NCI-H187 (cell line): Measurements from ENCODE around the gene C19orf81.

Source experiments
- DNase-seq, 2 experiments: peaks; one replicate each; lab custom pipeline; 2025; lab: John Stamatoyannopoulos, UW

Gene C19orf81

DNA sequence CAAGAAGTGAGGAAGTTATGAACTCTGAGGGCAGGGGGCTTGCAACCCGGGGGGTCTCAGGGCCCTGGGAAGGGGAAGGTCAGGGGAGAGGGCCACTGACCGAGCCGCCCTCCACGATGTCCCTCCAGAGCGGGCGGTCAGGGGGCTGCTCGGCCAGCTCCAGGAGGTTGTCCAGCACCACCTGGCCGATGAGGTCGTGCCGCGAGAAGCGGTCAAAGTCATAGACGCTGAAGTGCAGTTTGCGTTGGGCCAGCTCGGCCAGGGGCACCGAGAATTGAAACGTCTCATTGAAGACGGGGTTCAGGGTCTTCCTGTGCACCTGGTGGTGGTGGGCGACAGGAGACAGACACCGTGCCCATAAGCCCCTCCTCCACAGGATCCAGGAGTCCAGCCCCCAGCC is 20.1 kb upstream of the C19orf81 start:
- no peak for DNase-seq

GRCh38 chr19:50629801-50630200 is 19.4 kb upstream of the C19orf81 start:
- DNase-seq, result no peak

GRCh38 chr19:50632151-50632835 is 17.0 kb upstream of the C19orf81 start:
- DNase-seq, result no peak

DNA sequence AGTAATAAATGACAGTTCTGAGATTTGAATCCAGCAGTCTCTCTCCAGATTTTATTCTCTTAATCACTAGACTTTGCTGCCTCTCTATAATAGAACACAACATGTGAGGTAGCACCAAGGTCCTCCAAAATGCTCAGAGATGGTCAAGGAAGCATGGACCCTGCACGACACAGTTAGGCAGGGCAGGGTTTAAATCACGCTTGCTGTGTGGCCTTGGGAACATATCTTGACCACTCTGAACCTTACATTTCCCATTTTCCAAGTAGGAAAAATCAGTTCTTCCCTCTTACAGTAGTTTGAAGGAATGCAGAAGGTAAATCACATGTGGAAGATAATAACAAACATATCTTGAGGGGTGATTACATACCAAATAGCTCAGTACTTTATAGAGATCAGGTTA is 15.9 kb upstream of the C19orf81 start:
- DNase-seq, result no peak

DNA sequence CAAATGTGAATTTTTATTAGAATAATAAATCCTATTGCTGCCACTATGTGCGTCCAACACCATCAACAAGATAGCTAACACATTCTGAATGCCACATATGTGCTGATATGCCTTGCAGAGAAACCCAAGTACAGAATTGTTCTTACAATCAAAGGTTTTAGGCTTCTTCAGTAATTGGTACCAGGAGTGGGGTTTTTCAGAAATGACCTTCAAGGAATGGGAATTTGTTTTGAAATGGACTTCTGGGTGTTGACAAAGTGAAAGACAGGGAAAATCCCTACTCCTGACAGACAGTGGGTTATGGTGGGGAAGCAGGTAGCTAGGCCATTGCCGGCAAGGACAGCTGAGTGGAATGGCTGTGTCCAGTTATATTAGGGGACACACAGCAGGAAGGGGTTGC is 15.3 kb upstream of the C19orf81 start:
- DNase-seq, result no peak

GRCh38 chr19:50636317-50637085 is 12.7 kb upstream of the C19orf81 start:
- no peak for DNase-seq

DNA sequence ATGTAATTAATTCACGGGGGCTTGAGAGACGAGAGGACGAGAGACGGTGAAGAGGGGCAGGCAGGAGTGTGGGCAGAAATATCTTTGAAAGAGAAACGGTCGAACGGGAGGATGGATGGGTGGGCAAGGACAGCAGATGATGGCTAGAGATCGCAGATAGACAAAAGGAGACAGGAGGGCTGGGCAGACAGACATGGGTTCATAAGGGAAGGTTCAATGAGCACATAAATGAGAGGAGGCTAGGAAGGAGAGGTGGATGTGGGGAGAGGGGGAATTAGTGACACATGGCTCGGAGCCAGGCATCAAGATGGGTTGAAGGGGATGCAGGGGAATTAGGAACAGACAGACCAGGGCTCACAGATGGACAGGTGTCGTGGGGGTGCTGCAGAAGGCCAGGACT is 10.6 kb upstream of the C19orf81 start:
- no peak for DNase-seq

GRCh38 chr19:50639121-50640112 is 9.8 kb upstream of the C19orf81 start, which contains the start of gene SYT3:
TSS of gene SYT3 (minus strand) at chr19:50639881. CDS start at chr19:50637411, 2,470 bp downstream.
- DNase-seq, result no peak

GRCh38 chr19:50640368-50640767 is 8.9 kb upstream of the C19orf81 start:
- DNase-seq, result no peak

DNA sequence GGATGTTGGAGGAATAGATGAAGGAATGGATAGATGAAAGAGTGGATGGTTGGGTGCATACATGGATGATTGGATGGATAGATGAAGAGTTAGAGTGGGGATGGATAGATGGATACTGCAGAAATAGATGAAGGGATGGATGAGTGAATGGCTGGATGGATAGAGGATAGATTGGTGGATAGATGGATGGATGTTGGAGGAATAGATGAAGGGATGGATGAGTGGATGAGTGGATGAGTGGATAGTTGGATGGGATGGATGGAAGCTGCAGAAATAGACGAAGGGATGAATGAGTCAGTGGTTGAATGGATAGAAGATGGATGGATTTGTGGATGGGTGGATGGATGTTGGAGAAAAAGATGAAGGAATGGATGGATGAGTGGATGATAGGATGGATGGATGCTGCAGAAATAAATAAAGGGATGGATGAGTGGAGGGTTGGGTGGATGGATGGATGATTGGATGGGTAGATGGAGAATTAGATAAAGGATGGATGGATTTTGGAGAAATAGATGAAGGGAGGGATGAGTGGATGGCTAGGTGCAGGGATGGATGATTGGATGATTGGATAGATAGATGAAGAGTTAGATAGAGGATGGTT is 4.8 kb upstream of the C19orf81 start:
- no peak for DNase-seq

DNA sequence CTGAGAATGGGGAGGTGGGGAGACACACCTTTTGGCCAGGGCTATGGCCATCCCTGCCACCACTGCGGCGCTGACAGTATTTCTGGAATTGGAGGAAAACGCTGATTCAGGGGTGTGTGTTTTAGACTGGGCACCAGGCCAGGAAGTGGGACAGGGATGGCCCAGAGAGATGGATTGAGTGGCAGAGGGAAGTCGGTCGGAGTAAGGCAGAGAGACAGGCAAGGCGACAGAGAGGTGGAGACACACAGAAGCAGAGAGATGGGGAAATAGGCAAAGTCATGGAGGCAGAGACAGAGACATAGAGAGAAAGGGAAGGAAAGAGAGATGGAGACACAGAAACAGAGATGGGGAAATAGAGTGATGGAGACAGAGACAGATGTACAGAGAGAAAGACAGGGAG is 4.1 kb upstream of the C19orf81 start:
- no peak for DNase-seq

GRCh38 chr19:50646074-50646807 is 3.0 kb upstream of the C19orf81 start:
- DNase-seq, result no peak

DNA sequence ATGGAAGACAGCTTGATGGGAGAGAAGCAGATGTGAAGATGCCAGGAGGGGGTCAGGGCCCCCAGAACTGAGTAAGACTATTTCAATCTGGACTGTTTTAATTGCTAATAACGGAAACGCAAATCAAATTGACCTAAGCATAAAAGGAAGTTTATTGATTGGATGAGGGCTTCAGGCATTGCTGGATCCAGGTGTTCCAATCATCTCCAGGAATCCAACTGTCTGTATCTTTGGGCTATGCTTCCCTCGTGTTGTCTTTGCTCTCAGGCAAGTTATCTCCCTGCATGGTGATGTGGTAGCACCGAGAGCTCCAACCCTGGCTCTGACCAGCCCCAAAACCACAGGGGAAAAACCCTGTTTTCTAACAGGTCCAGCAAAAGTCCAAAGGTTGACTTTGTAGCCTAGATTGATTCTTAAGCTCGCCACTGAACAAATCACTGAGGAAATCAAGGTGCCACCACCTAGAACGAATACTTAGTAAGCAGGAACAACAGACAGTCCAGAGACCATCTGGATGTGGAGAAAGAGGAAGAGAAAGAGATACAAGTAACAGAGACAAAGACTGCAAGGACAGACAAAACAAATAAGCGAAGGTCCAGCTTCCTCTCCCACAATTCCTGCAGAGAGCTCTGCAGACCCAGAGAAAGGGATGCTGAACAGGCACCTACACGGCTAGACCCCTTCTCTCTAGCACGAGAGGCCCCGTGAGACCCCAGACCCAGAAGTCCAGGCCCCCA is 1.2 kb upstream of the C19orf81 start:
- DNase-seq, result no peak

GRCh38 chr19:50648659-50649058 is 586 bp upstream of the C19orf81 start:
- DNase-seq, result no peak

DNA sequence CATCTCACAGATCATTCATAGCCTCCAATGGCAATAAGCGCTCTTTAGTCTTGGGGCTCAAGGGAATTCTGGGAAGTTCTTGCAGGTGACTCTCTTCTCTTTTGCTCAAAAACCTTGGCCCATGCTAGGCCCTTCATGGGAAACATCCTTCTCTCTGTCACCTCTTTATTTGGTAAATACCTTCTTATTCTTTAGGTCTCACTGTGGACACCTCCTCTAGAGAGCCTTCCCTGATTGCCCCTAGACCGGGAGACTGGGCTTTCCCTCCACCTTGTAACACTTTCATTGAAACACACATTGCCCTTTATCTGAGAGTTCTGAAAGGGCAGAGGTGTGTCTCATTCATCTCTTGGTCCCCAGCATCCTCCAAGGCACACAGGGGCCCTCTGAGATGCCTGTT is 1.9 kb downstream of the C19orf81 start:
- no peak for DNase-seq

GRCh38 chr19:50652722-50653121 is 3.5 kb downstream of the C19orf81 start:
- DNase-seq, result no peak

DNA sequence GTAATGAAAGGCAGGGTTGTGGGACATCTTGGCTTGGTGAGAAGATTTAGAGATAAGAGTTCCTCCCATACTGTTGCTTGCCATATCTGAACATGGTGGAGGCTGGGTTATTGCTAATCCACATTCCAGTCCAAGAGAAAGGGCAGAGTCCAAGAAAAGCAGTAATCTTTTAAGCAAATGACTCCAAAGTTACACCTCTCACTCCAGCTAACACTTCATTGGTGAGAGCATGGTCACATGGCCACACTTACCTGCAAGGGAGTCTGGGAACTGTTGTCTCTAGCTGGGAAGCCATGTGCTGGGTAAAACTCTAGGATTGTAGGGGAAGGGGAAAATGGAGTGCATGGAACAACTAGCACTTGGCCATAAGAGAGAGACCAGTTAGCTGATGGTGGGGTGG is 5.6 kb downstream of the C19orf81 start:
- DNase-seq, result no peak

DNA sequence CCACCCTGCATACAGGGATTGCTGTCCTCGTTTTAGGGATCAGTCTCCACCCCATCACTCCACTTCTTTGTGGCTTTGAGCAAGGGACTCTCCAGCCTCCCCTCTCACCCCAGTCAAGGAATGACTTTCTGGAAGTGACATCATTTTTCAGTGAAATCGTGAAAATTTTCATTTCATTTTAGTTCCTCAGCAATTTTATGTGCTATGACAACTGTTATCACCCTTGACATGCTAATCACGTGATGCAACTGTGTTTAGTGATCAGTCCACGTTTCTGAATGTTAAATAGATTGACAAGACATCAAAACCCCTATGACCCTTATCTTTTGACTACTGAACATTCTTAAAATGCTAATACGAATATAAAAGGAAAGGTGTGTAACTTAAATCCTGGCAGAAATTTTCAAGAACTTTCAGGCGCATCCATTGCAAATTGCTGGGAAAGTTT is 8.0 kb downstream of the C19orf81 start:
- DNase-seq, result no peak

GRCh38 chr19:50657712-50658440 is 8.6 kb downstream of the C19orf81 start:
- no peak for DNase-seq
